ENCODE data around the gene FCRLA.

FCRLA gene

DNA sequence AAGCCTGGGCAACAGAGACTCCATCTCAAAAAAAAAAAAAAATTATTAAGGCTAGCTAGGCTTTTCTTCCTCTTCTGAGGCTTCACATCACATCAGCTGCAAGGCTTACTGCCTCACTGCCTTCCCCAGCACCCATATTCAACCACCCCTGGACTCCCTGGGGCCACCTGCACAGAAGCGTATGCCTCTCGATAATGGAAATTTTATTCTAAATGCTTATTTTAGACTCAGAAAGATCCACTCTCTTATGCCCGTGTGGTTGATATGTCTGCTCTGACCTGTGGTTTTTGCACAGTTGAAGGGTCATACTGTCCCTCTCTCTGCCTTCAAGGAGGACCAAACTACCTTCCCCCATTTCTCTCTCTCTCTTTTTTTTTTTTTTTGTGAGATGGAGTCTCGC, 1.5 kb upstream of the FCRLA start:
- no peak for DNase-seq (ENCODE audit: low read depth)
- H3K4me3 ChIP-seq (replicated peaks; ENCODE audit: low read depth, low read length) = no peak overlapping the region

DNA sequence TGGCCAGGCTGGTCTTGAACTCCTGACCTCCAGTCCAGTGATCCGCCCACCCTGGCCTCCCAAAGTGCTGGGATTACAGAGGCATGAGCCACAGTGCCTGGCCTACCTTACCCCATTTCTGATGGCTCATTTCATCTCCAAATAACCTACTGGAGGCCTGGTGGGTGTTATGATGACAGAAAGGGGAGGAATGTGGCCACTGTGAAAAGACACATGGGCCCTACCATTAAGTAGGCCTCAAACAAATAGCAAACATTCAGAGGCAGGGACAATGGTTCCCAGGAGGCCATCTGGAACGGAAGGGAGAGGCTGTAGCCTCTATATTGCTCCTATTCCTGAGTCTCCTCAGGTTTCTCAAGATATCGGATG, 932 bp upstream of the FCRLA start:
- TF ChIP-seq, protein P1, sequence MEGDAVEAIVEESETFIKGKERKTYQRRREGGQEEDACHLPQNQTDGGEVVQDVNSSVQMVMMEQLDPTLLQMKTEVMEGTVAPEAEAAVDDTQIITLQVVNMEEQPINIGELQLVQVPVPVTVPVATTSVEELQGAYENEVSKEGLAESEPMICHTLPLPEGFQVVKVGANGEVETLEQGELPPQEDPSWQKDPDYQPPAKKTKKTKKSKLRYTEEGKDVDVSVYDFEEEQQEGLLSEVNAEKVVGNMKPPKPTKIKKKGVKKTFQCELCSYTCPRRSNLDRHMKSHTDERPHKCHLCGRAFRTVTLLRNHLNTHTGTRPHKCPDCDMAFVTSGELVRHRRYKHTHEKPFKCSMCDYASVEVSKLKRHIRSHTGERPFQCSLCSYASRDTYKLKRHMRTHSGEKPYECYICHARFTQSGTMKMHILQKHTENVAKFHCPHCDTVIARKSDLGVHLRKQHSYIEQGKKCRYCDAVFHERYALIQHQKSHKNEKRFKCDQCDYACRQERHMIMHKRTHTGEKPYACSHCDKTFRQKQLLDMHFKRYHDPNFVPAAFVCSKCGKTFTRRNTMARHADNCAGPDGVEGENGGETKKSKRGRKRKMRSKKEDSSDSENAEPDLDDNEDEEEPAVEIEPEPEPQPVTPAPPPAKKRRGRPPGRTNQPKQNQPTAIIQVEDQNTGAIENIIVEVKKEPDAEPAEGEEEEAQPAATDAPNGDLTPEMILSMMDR (IDR thresholded peaks at IDR 0.05; ENCODE audit: low read length, missing control alignments) = no peak
- DNase-seq (ENCODE audit: low read depth) = no peak
- H3K4me3 ChIP-seq (replicated peaks; ENCODE audit: low read depth, low read length) = no peak overlapping the region

More for the DNA sequence above, 1.5 kb upstream of the FCRLA start:
- TF ChIP-seq, protein P1 (IDR thresholded peaks at IDR 0.05; ENCODE audit: low read length, missing control alignments) = no peak

DNA sequence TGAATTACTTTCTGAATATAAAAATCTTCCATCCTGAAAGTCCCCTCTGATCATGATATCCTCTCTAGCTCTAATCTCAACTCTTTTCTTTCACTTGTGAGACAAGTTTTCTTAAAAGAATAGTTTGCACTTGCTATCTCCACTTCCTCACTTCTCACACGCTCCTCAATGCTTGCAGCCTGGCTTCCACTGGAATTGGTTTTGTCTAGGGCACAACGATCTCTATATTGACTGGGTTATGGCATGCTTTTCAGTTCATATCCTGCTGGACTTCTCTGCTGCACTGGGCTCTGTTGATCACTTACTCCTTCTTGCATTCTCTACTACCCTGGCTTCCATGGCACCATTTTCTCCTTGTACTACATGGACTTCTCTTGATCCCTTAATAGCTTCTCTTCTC, 474 bp downstream of the FCRLA start:
- DNase-seq (ENCODE audit: low read depth) = no peak
- H3K4me3 ChIP-seq (replicated peaks; ENCODE audit: low read depth, low read length) = no peak overlapping the region
- TF ChIP-seq, protein P1 (IDR thresholded peaks at IDR 0.05; ENCODE audit: low read length, missing control alignments) = no peak

DNA sequence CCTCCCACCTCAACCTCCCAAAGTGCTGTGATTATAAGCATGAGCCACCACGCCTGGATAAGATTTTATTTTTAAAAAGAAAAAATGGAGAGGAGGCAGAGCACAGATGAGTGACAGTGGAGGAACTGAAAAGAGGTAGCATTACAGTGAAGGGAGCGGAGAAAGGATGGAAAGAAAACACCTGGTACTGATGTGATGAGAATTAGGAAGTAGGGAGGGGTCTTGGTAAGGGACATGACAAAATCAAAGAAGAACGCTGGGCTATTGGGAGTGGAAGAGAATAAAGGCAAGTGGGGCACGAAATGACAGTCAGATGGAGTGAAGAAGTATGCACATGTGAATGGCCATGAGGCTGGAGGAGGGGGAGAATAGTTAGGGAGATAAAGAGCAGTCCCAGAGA, 2.3 kb downstream of the FCRLA start:
- no peak for DNase-seq (ENCODE audit: low read depth)
- H3K4me3 ChIP-seq (replicated peaks; ENCODE audit: low read depth, low read length) = no peak overlapping the region
- TF ChIP-seq, protein P1 (IDR thresholded peaks at IDR 0.05; ENCODE audit: low read length, missing control alignments) = no peak

DNA sequence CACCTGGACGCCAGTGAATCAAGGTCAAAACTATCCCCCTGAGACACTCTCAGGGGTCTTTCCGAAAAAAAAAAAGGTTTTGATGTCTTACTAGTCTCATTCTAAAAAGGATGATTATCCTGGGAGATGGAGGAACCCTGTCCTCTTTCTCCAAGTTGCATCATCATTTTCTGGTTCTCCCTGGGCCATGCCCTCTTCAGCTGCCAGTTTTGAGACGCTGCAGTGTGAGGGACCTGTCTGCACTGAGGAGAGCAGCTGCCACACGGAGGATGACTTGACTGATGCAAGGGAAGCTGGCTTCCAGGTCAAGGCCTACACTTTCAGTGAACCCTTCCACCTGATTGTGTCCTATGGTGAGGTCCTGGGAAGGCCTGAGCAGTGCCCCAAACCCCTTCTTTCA, 3.5 kb downstream of the FCRLA start:
- H3K4me3 ChIP-seq (replicated peaks; ENCODE audit: low read depth, low read length) = no peak overlapping the region
- no peak for DNase-seq (ENCODE audit: low read depth)
- TF ChIP-seq, protein P1 (IDR thresholded peaks at IDR 0.05; ENCODE audit: low read length, missing control alignments) = no peak

DNA sequence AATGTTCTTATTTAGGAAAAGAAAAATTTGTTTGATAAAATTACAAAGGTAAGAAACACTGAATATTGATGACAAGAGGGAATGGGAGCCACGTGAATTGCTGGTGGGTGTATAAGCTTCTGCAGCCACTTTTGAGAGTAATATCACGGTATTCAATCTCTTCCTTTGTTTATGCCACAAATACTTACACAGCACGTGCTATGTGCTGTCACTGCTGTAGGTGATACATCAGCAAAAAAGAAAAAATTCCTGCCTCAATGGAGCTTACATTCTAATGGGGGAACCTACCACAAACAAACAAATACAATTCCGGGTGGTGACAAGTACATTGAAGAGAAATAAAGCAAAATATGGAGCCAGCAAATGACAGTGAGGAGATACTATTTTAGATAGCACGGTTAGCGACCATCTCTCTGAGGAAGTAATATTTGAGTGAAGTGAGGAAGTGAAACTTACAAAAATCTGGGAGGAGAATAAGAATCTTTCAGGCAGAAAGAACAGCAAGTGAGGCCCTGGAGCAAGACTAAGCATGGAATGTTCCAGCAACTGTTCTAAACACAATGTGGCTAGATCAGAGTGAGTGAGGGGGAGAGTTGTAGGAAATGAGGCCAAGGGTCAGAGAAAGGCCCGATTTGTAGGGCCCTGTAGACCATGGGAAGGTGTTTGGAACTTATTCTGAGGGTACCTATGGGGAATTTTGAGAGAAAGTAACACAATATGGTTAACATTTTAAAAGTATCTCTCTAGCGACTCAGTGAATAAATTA, 11.7 kb downstream of the FCRLA start:
- DNase-seq (ENCODE audit: low read depth) = no peak
- TF ChIP-seq, protein P1 (IDR thresholded peaks at IDR 0.05; ENCODE audit: low read length, missing control alignments) = no peak
- no peak overlapping the region for H3K4me3 ChIP-seq (replicated peaks; ENCODE audit: low read depth, low read length)

DNA sequence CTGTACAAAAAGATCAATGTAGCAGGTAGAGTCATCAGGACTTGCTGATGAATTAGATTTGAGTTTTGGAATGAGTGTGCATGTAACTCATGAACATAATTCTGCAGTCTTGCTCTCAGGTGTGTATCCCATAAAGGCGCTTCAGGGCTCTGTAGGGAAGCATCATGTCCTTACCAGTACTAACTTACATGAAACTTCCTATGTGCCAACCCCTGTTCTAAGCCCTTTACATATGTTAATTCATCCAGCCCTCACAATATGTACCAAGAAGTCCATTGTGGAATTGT, 12.2 kb downstream of the FCRLA start:
- TF ChIP-seq, protein P1 (IDR thresholded peaks at IDR 0.05; ENCODE audit: low read length, missing control alignments) = no peak
- no peak for DNase-seq (ENCODE audit: low read depth)
- no peak overlapping the region for H3K4me3 ChIP-seq (replicated peaks; ENCODE audit: low read depth, low read length)

Data from fibroblast of pulmonary artery (primary cell).